GM19395 (cell line): ENCODE results near the gene SPIB.
"Not testable (repeated sequence)": the region's sequence is repeated elsewhere in the genome, so short reads cannot be mapped to it uniquely, and the experiment has no call there.

Experiments used
- ATAC-seq: cut with Tn5 transposase; IDR thresholded peaks from one replicate; pipeline ENCODE4 v1.9.1; 2021; ENCODE audit warnings: mild to moderate bottlenecking, moderate library complexity; ENCODE audit not compliant: unreplicated experiment

The SPIB gene

DNA sequence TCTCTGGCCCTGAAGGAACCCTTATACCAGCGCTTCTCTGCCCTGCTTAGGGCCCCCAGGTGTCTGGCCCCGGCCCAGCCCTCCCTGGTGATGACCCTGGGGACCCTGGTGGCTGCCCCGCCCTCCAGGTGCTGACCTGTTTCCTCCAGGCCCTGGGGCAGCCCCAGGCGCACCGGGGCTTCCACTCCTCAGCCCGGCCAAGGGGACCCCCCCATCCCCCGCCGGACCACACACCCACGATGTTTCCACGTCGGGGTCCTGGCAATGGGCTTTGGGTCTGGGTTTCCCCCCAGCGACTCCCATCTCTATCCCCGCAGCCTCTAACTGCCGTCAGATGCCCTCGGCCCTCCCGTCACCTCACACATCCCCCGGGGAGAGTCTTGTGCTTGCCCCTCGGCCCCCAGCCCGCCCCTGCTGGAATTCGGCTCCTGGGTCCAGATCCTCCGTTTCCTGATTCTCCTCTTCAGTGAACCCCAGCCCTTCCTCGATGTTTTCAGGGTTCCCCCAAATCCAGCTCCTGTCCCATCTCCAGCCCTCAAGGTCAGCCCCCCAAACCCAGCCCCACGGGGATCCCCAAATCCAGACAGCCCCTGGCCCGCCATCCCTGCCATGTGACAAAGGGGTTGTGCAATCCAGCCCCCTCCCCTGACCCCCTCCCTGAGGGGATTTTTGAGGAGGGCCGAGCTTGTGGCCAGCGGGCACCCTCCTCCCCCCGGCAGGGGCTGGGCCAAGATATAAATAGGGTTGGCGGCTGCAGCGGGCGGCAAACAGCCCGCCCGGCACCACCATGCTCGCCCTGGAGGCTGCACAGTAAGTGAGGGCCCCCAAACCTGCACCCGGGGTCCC lies at the start of gene SPIB:
Gene SPIB (plus strand): TSS at position 763 of the 846 bp plus-strand sequence. CDS start 25 bp downstream, at position 788.
- no peak for ATAC-seq

- ATAC-seq = no peak
Observed at GRCh38 chr19:50371914-50372475, 46.7 kb upstream of the SPIB start.

DNA sequence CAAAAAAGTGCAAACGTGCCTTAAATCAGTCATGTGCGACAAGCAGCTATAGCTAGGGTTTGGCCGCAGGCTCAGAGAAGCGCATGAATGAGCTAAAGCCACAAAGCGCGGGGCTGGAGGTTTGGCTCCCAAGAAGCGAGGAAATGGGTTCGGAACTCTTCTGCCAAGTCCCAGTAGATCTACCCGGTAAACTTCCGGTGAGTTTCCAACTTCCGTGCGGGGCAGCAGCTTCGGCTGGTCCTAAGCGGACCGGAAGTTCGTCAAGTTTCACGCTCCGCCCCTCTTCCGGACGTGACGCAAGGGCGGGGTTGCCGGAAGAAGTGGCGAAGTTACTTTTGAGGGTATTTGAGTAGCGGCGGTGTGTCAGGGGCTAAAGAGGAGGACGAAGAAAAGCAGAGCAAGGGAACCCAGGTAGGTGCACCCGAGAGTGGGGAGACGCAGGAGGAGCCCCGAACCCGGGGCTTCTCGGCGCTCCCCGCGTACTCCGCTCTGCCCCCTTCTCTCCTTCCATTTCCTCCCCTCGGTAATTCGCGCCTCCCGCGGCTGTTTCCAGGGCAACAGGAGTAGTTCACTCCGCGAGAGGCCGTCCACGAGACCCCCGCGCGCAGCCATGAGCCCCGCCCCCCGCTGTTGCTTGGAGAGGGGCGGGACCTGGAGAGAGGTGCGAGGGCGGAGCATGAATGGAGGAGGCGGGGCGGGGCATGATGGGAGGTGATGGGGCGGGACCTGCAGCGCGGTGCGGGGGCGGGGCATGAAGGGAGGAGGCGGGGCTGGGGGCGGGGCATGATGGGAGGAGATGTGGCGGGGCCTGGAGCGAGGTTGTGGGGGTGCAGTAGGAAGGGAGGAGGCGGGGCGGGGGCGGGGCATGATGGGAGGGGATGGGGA lies 42.3 kb upstream of the SPIB start, which contains the start of gene NR1H2:
Gene NR1H2 (plus strand): TSS at position 292 of the 885 bp plus-strand sequence. CDS start 1,149 bp downstream, outside the sequence.
- ATAC-seq = peak; percentile 86

DNA sequence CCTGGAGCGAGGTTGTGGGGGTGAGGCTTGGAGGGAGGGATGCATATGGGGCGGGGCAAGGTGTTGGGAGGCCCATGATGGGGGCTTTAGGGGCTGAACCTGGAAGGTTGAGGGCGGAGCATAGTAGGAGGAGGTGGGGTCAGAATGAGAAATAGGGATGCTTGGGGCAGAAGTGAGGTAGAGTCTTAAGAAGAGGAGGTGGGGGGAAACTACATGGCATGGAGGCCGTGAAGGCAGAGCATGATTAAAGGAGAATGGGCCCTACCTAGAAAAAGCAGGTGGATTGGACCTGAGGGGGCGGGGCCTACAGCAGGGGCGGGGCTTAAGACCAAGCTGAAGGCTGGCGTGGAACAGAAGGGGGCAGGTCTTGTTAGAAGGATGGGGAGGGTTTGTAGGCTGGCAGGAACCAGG lies 41.7 kb upstream of the SPIB start:
- no peak for ATAC-seq

DNA sequence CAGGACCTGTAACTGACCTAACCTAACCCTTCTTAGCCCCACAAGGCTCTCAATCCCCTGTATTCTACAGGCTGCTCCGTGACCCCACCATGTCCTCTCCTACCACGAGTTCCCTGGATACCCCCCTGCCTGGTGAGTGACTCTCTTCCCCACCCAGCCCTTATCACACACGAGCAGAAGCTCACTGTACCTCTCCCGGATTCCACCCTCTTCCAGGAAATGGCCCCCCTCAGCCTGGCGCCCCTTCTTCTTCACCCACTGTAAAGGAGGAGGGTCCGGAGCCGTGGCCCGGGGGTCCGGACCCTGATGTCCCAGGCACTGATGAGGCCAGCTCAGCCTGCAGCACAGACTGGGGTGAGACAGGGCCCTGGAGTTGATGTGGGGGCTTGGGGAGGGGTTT lies 41.2 kb upstream of the SPIB start:
- ATAC-seq = no peak

GRCh38 chr19:50378169-50378862 lies 40.4 kb upstream of the SPIB start:
- ATAC-seq = no peak

DNA sequence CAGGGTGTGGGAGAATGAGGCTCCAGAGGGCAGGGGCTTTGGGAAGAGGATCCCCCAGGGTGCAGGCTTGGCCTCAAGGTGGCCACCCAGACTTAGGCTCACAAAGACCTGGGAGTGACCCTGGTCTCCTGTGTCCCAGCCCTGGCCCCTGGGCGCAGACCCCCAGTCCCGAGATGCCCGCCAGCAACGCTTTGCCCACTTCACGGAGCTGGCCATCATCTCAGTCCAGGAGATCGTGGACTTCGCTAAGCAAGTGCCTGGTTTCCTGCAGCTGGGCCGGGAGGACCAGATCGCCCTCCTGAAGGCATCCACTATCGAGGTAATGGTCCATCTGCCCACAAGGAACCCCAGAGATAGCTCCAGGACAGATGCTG lies 39.9 kb upstream of the SPIB start:
- no peak for ATAC-seq

DNA sequence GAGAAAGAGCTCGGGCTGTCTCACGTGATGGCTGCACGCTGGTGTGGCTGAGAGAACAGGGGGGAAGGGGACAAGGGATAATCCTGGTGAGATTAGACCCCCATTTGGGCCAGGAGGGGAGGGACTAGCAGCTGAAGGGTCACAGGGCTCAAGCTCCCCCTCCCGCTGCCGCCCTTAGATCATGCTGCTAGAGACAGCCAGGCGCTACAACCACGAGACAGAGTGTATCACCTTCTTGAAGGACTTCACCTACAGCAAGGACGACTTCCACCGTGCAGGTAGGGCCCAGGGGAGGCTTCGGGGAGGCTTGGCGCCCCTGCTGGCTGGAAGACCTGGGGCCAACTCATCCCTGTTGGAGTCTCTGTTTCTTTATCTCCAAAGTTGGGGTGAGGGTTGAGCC lies 39.1 kb upstream of the SPIB start:
- ATAC-seq = no peak

DNA sequence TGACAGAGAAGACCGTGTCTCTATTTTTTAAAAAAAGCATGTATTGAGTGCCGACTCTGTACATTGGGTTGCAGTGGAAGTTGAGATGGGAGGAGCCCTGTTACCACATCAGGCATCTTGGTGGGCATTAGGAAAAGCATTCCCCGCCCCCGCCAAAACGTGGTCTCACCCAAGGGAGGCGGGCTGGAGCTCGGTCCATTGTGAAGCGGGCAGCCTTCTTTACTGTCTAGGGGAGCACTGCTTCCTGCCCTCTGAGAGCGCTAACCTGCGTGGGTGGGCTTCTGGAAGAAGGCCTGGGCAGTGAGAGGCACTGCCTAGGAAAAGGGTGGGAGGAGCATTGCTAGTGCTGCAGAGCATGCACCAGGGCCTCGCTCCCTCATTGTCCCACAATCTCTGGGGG lies 38.6 kb upstream of the SPIB start:
- ATAC-seq = no peak

DNA sequence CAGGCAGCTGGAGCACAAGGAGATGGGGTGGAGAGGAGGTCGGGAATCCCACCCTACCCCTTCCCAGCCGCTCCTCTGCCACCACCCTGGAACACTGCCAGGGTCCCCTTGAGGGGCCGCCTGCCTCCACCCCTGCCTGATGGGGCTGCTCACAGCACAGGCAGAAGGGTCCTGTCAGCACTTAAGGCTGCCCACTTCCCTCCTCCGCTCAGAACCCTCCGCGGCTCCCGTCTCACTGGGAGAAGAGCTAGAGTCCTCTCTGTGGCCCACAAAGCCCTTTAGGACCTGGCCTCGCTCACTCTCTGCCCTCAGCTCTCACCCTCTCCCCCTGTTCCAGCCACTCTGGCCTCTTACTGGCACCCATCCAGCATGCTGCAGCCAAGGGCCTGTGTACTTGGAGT lies 38.0 kb upstream of the SPIB start:
- no peak for ATAC-seq

DNA sequence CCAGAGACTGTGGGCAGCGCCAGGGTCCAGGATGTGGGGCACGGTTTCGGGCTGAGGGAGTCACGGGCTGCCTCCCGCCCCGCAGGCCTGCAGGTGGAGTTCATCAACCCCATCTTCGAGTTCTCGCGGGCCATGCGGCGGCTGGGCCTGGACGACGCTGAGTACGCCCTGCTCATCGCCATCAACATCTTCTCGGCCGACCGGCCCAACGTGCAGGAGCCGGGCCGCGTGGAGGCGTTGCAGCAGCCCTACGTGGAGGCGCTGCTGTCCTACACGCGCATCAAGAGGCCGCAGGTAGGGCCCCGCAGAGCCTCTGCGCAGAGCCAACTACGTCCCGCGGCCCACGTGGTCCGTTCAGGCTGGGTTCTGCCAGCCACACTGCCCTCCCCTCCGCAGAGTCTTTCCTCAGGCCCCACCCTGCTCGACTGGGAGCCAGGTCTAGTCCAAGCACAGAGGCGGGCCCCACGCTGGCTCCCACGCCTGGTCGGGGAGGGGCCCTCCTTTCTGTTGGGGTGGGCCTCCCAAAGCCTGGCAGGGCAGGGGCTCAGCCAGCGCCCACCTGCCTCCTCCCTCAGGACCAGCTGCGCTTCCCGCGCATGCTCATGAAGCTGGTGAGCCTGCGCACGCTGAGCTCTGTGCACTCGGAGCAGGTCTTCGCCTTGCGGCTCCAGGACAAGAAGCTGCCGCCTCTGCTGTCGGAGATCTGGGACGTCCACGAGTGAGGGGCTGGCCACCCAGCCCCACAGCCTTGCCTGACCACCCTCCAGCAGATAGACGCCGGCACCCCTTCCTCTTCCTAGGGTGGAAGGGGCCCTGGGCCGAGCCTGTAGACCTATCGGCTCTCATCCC lies 36.6 kb upstream of the SPIB start:
- ATAC-seq = no peak

DNA sequence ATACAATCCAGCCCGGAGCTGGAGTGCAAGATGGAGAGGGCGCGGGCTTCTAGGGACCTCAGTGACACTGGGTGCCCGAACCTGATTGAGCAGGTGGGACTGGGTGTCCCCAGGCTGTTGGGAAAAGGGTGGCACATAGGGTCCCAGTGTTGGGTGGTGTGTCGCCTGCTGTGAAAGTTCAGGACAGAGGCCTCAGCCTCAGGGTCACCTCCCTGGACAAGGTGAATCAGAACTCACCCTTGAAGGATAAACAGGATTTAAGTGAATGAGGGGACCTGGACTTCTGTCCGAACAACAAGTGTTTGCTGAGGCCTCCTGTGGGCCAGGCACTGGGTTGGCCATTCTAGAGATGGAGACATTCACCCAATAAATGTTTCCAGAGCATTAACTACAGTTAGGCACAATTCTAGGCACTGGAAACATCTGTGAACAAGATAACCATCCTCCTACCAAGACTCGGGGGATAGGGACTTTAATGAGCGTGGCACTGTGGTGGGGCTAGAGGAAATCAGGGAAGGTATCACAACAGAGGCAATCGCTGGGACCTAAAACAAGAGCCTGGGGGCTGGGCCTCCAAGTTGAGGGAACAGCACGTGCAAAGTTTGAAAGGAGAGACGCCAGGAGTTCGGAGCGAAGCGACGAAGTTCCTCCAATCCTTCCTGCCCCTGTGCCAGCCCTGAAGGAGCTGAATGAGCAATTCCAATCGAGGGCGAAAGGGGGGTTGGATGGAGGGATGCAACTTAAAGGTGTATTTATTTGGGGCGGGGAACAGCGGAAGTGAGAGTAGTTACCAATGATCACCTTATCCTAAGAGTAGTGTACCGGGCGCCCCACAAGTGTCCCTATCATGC lies 35.5 kb upstream of the SPIB start:
- no peak for ATAC-seq

DNA sequence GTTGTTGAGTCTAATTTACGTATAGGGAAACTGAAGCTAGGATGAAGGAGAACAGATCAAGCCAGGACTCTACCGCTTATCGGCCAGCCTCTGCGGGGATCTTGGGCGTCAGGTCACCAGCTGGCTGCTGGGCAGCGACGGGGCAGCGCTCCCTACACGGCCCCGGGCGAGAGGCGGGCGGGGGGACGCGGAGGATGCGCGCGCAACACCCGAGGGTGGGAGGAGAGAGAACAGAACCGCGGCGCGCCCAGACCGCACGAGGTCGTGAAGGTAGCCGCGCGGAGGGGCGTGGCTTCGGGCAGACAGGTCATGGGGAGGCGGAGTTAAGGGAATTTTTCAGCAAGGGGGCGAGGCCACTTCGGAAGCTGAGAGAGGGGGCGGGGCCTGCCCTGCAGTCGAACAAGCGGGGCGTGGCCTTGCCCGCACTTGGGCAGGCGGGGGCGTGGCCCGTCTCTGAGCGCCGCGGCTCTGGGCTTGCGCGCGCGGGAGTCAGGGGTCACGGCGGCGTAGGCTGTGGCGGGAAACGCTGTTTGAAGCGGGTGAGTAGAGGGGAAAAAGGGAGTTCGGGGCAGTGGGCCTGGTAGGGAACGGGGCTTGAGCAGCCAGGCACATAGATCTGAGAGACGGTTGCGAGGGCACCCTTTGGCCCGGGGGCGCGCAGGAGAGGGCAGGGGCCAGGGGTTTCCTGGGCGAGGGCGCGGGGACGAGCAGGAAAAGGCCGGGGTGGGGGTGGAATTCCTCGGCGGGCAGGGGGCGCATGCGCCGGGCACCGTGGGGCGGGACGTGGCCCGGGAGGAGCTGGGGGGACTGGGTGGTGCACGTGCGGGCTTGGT lies 34.7 kb upstream of the SPIB start, which contains the start of gene POLD1:
Gene POLD1 (plus strand): TSS at position 496 of the 833 bp plus-strand sequence. CDS start 14,505 bp downstream, outside the sequence.
- peak; percentile 80 for ATAC-seq

DNA sequence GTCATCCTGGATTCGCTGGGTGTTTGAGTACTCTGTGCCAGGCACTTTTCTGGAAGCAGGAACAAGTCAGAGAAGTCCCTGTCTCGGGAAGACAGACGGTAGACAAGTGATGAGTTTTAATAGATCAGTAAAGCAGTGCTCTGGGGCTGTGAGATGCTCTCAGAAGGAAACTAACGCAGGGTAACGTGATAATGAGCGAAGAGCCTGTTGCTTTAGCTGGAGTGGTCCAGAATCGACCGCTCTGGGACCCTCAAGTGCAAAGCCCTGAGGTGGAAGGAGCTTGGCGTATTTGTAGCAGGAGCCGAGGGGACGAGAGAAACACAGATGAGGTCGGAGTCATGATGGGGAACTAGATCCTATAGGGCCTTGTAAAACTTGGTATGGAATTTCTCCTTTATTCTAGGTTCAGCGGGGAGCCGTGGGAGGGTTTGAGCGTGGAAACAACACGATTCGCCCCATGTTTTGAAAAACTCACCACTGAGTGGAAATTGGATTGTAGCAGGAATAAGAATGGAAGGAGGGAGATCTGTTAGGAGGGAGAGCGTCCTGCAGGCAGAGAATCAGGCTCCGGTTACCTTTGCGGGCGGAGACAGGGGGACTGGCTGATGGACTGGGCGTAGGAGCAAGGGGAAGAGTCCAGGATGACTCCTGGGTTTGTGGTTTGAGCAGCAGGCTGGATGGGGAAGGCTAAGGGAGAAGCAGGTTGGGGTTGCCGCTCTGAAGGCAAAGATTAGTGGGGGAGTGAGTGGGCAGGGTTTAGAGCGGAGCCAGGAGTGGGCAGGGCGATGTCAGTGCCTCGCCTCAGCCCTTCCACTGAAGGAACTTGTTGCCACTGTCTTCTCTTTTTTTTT lies 33.8 kb upstream of the SPIB start:
- no peak for ATAC-seq

GRCh38 chr19:50387176-50387867 lies 31.4 kb upstream of the SPIB start:
- ATAC-seq = no peak

GRCh38 chr19:50387868-50388245 lies 30.9 kb upstream of the SPIB start:
- ATAC-seq = no peak

GRCh38 chr19:50390295-50390694 lies 28.4 kb upstream of the SPIB start:
- not testable (repeated sequence) for ATAC-seq
